ENCODE measurements around the gene TRIM41.

The TRIM41 gene

DNA sequence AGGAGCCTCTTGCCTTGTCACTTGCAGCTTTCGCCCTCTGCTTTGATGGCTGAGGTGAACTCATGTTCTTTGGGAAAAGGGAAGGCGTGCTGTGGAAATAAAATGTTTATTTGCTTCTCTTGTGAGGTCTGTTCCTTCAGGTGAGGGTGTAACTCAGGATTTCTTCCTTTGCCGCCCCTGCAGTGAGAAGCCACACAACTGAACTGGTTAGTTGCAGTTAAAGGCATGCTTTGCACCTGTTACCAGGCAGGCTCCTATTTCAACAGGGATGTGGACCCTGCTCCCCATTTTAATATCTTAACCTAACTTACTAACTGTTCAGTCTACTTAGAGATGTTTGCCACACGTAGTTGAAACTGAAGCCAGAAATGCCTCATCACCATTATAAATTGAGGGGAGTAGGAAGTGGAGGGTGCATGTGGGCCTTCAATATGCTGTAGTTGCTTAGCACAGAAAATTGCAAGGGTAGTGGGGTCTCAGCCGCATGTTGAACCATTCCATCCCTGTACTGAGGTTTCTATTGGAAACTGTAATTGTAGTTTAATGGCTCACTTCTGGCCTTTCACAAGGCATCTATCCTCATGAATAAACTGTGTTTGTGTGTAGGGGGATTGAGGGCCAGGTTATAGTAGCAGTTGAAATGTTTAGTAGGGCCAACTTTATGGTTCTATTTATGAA lies 12.7 kb downstream of the TRIM41 start:
- no peak for TF ChIP-seq SPI1 (IDR thresholded peaks at IDR 0.05; ENCODE audit: borderline replicate concordance, low read depth)
- TF ChIP-seq, protein P1, sequence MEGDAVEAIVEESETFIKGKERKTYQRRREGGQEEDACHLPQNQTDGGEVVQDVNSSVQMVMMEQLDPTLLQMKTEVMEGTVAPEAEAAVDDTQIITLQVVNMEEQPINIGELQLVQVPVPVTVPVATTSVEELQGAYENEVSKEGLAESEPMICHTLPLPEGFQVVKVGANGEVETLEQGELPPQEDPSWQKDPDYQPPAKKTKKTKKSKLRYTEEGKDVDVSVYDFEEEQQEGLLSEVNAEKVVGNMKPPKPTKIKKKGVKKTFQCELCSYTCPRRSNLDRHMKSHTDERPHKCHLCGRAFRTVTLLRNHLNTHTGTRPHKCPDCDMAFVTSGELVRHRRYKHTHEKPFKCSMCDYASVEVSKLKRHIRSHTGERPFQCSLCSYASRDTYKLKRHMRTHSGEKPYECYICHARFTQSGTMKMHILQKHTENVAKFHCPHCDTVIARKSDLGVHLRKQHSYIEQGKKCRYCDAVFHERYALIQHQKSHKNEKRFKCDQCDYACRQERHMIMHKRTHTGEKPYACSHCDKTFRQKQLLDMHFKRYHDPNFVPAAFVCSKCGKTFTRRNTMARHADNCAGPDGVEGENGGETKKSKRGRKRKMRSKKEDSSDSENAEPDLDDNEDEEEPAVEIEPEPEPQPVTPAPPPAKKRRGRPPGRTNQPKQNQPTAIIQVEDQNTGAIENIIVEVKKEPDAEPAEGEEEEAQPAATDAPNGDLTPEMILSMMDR (IDR thresholded peaks at IDR 0.05; ENCODE audit: insufficient read depth, low read length), result no peak
- no peak for TF ChIP-seq GABPA (IDR thresholded peaks at IDR 0.05; ENCODE audit: low read depth)
- TF ChIP-seq POLR2AphosphoS5 (IDR thresholded peaks at IDR 0.05; ENCODE audit: low read depth), result peak; percentile 90
- TF ChIP-seq, protein P2, sequence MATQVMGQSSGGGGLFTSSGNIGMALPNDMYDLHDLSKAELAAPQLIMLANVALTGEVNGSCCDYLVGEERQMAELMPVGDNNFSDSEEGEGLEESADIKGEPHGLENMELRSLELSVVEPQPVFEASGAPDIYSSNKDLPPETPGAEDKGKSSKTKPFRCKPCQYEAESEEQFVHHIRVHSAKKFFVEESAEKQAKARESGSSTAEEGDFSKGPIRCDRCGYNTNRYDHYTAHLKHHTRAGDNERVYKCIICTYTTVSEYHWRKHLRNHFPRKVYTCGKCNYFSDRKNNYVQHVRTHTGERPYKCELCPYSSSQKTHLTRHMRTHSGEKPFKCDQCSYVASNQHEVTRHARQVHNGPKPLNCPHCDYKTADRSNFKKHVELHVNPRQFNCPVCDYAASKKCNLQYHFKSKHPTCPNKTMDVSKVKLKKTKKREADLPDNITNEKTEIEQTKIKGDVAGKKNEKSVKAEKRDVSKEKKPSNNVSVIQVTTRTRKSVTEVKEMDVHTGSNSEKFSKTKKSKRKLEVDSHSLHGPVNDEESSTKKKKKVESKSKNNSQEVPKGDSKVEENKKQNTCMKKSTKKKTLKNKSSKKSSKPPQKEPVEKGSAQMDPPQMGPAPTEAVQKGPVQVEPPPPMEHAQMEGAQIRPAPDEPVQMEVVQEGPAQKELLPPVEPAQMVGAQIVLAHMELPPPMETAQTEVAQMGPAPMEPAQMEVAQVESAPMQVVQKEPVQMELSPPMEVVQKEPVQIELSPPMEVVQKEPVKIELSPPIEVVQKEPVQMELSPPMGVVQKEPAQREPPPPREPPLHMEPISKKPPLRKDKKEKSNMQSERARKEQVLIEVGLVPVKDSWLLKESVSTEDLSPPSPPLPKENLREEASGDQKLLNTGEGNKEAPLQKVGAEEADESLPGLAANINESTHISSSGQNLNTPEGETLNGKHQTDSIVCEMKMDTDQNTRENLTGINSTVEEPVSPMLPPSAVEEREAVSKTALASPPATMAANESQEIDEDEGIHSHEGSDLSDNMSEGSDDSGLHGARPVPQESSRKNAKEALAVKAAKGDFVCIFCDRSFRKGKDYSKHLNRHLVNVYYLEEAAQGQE (IDR thresholded peaks at IDR 0.05; ENCODE audit: insufficient replicate concordance, low read depth), result no peak
- Histone ChIP-seq H3K27me3 (ENCODE audit: insufficient read depth, poor library complexity, severe bottlenecking) (no peaks in the 10 kb centered on the region), H3K4me3 (replicated peaks; ENCODE audit: insufficient read depth, low read length) (no peak overlapping the region), H3K27ac (replicated peaks) (peak overlapping the region; percentile 15)
- no peak for DNase-seq (ENCODE audit: low read depth in 1 of 2, low spot score in 1 of 2)

DNA sequence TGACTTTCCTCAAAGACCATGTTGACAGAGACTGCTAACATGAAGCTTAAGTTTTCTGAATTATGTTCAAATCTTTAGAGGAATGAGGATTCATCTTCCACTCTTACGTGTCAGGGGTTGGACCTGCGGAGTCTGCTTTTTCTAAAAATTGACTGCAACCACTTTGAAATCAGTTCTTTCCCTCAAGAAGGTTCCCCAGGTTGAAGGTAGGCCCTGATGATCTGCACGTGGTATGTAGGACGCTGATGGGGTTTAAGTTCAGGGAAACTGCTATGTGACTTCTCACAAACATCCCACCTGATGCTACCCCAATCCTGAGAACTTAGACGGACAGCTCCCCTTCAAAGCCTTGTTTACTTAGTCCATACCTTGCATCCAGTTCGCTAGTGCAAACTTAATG lies 13.4 kb downstream of the TRIM41 start:
- no peak overlapping the region; the same call in 1 of the 2 replicates for H3K27ac ChIP-seq (replicated peaks)
- DNase-seq (ENCODE audit: low read depth in 1 of 2, low spot score in 1 of 2), result no peak
- no peak overlapping the region for H3K4me3 ChIP-seq (replicated peaks; ENCODE audit: insufficient read depth, low read length)
- no peaks in the 10 kb centered on the region for H3K27me3 ChIP-seq (ENCODE audit: insufficient read depth, poor library complexity, severe bottlenecking)
- no peak for TF ChIP-seq GABPA (IDR thresholded peaks at IDR 0.05; ENCODE audit: low read depth)

DNA sequence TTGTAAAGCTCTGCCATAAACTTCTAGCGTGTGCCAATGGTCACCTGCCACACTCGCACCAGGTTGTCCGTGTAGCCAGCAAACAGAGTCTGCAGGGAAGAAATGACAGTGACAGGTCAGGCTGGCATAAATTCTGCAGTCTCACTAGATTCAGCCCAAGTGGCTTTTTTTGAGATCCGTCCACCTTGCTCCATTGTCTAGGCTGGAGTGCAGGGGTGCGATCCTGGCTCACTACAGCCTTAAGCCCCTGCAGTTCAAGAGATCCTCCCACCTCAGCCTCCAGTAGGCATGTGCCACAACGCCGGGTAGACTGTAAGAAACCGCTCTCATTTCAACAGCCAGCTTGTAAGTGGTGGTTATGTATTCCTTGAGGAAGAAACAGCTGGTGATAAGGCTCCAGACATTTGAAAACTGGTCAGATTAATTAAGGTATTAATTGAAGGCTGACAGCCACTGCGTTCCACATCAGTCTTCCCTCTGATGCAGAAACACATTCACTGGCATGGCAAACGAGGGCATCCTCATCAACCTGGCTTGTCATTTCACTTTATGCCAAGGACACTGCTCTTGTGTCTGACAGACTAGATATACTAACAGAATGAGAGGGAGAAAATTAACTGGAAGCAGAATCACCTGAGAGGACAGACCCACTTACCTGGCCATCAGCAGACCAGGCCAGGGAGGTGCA lies 14.0 kb downstream of the TRIM41 start:
- no peak overlapping the region for H3K4me3 ChIP-seq (replicated peaks; ENCODE audit: insufficient read depth, low read length)
- no peak for DNase-seq (ENCODE audit: low read depth in 1 of 2, low spot score in 1 of 2)
- no peaks in the 10 kb centered on the region for H3K27me3 ChIP-seq (ENCODE audit: insufficient read depth, poor library complexity, severe bottlenecking)
- no peak overlapping the region for H3K27ac ChIP-seq (replicated peaks)
- TF ChIP-seq SPI1 (IDR thresholded peaks at IDR 0.05; ENCODE audit: borderline replicate concordance, low read depth) (no peak), POLR2AphosphoS5 (IDR thresholded peaks at IDR 0.05; ENCODE audit: low read depth) (no peak; the same call in 1 of the 2 replicates), GABPA (IDR thresholded peaks at IDR 0.05; ENCODE audit: low read depth) (no peak)
- TF ChIP-seq, protein P2 (IDR thresholded peaks at IDR 0.05; ENCODE audit: insufficient replicate concordance, low read depth), result no peak
- TF ChIP-seq, protein P1 (IDR thresholded peaks at IDR 0.05; ENCODE audit: insufficient read depth, low read length), result no peak

DNA sequence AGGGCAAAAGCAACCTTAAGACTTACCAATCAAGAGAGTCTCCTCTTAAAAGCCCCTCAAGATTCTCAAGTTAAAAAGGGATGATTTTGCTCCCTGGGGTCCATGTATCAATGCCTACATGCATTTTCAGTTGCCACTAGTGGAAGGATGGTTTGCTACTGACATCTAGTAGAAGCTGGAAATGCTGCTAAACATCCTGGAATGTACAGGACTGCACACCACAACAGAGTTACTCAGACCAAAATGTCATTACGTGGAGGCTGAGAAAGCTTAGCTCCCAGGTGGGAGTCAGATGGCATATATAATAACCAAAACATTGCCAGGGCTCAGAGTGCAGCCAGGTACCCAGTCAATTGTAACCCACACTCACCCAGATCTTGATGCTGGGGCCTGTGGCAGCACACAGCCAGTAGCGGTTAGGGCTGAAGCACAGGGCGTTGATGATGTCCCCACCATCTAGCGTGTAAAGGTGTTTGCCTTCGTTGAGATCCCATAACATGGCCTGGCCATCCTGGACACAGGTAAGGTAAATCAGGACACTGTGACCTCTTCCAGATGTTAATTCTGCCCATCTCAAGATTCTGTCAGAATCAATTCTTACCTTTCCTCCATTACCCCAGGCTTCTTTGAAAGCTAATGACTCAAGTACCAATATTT lies 14.8 kb downstream of the TRIM41 start:
- H3K27ac ChIP-seq (replicated peaks), result no peak overlapping the region

More for the DNA sequence above, 14.8 kb downstream of the TRIM41 start:
- no peaks in the 10 kb centered on the region for H3K27me3 ChIP-seq (ENCODE audit: insufficient read depth, poor library complexity, severe bottlenecking)
- no peak overlapping the region for H3K4me3 ChIP-seq (replicated peaks; ENCODE audit: insufficient read depth, low read length)
- no peak for TF ChIP-seq SPI1 (IDR thresholded peaks at IDR 0.05; ENCODE audit: borderline replicate concordance, low read depth)
- no peak; the same call in 1 of the 2 replicates for TF ChIP-seq POLR2AphosphoS5 (IDR thresholded peaks at IDR 0.05; ENCODE audit: low read depth)
- TF ChIP-seq GABPA (IDR thresholded peaks at IDR 0.05; ENCODE audit: low read depth), result no peak
- TF ChIP-seq, protein P1 (IDR thresholded peaks at IDR 0.05; ENCODE audit: insufficient read depth, low read length), result no peak
- TF ChIP-seq, protein P2 (IDR thresholded peaks at IDR 0.05; ENCODE audit: insufficient replicate concordance, low read depth), result no peak
- no peak for DNase-seq (ENCODE audit: low read depth in 1 of 2, low spot score in 1 of 2)
